CD4-positive, alpha-beta T cell (primary cell): Measurements from ENCODE around the gene PLEKHA5. TPM values are rescaled to one million over a fixed set of nuclear protein-coding genes. Genes with fewer than 3 reads are reported as not detected.

Experiments used
- ATAC-seq: fragments of 200-7000 bp; cut with Tn5 transposase; one replicate; pipeline ENCODE4 v1.10.0; 2022; ENCODE audit warnings: mild to moderate bottlenecking; ENCODE audit not compliant: poor library complexity
- CTCF ChIA-PET: fragments of 350-600 bp; sonication (Branson Sonifier 250); formaldehyde crosslinking; loops from one replicate; lab custom pipeline; 2021; ENCODE audit warnings: antibody characterized with exemption, inconsistent platforms; lab: Charles Lee
- POLR2A ChIA-PET: fragments of 350-600 bp; sonication (Branson Sonifier 250); formaldehyde crosslinking; loops from one replicate; lab custom pipeline; 2021; ENCODE audit warnings: antibody characterized with exemption, inconsistent platforms; lab: Charles Lee
- DNase-seq, 14 experiments: peaks; one replicate each; pipeline ENCODE4 v3.0.0-alpha.2; 2013 to 2020; ENCODE audit warnings: mixed read lengths in 2 of 14
- H3K27ac ChIP-seq, 2 donors: one replicate each; pipeline versions ENCODE4 v1.5.1 to v1.7.0; 2013; ENCODE audit warnings: low read length in 2 of 2, low read depth in 1 of 2, mild to moderate bottlenecking in 1 of 2
- H3K27me3 ChIP-seq, 2 experiments: 1 replicate in 1 of 2; 2 replicates in 1 of 2; pipeline versions ENCODE4 v1.6.1 to v1.7.0; 2013; ENCODE audit warnings: low read length in 2 of 2, control low read depth in 1 of 2, mild to moderate bottlenecking in 1 of 2, moderate library complexity in 1 of 2; ENCODE audit not compliant: insufficient read depth in 2 of 2, control insufficient read depth in 1 of 2
- H3K36me3 ChIP-seq: one replicate; pipeline ENCODE4 v1.6.1; 2013; ENCODE audit warnings: low read length, control low read depth; ENCODE audit not compliant: insufficient read depth
- H3K4me1 ChIP-seq: one replicate; pipeline ENCODE4 v1.6.1; 2013; ENCODE audit warnings: low read length, control low read depth; ENCODE audit not compliant: insufficient read depth
- H3K4me3 ChIP-seq: one replicate; pipeline ENCODE4 v1.5.1; 2013; ENCODE audit warnings: mild to moderate bottlenecking, low read length, moderate library complexity
- H3K9me3 ChIP-seq, 2 experiments: 1 replicate in 1 of 2; 2 replicates in 1 of 2; pipeline versions ENCODE4 v1.6.1 to v1.7.0; 2013; ENCODE audit warnings: low read length in 2 of 2, mild to moderate bottlenecking in 2 of 2, control low read depth in 1 of 2, moderate library complexity in 1 of 2; ENCODE audit not compliant: control insufficient read depth in 1 of 2, insufficient read depth in 1 of 2
- H3K27ac Mint-ChIP-seq: one replicate; pipeline ENCODE4 v1.8.0; 2020; ENCODE audit warnings: mixed read lengths
- H3K27me3 Mint-ChIP-seq: one replicate; pipeline ENCODE4 v1.8.0; 2021; ENCODE audit warnings: mixed read lengths
- H3K36me3 Mint-ChIP-seq: one replicate; pipeline ENCODE4 v1.8.0; 2021; ENCODE audit warnings: low read depth, mixed read lengths
- H3K4me1 Mint-ChIP-seq: one replicate; pipeline ENCODE4 v1.8.0; 2021; ENCODE audit warnings: low read depth, mixed read lengths
- H3K4me3 Mint-ChIP-seq: one replicate; pipeline ENCODE4 v1.8.0; 2020; ENCODE audit warnings: mild to moderate bottlenecking, mixed read lengths
- H3K9me3 Mint-ChIP-seq: one replicate; pipeline ENCODE4 v1.8.0; 2020; ENCODE audit warnings: mixed read lengths
- intact Hi-C, 2 experiments: fragments of 100-400 bp; cut with DNase I in 1 of 2; cut with micrococcal nuclease in 1 of 2; formaldehyde crosslinking; loops; one replicate each; pipeline versions ENCODE4 v1.15.1 to v1.9.0; 2023 to 2025; cut with DNase I, micrococcal nuclease
- total RNA-seq, 174 experiments: library from RNA in 2 of 174; stranded (reverse) in 2 of 174; gene quantifications; one replicate each; pipeline ENCODE4 v1.2.3 and lab custom pipeline; 2021 to 2026
- TF ChIP-seq, protein P1 (sequence below): fragments of 200-600 bp; IDR thresholded peaks from one replicate; pipeline ENCODE4 v1.8.0; 2022; ENCODE audit warnings: antibody characterized with exemption, mild to moderate bottlenecking

The PLEKHA5 gene
- total RNA-seq, 2 experiments from 2014 or later = 4.5 to 5.4 TPM

GRCh38 chr12:19153396-19153795 lies 23.9 kb downstream of the PLEKHA5 start:
- Mint-ChIP-seq H3K4me3 (no peak overlapping the region), H3K36me3 (no peaks in the 10 kb centered on the region), H3K27ac (no peak overlapping the region), H3K9me3 (no peaks in the 10 kb centered on the region), H3K4me1 (no peaks in the 10 kb centered on the region), H3K27me3 (no peaks in the 10 kb centered on the region)
- CTCF ChIA-PET = no interaction called here
- H3K27me3 ChIP-seq = no peaks in the 10 kb centered on the region
- H3K4me1 ChIP-seq = no peaks in the 10 kb centered on the region
- H3K9me3 ChIP-seq = no peaks in the 10 kb centered on the region
- ATAC-seq = no peak
- no peak overlapping the region for H3K4me3 ChIP-seq
- TF ChIP-seq, protein P1, sequence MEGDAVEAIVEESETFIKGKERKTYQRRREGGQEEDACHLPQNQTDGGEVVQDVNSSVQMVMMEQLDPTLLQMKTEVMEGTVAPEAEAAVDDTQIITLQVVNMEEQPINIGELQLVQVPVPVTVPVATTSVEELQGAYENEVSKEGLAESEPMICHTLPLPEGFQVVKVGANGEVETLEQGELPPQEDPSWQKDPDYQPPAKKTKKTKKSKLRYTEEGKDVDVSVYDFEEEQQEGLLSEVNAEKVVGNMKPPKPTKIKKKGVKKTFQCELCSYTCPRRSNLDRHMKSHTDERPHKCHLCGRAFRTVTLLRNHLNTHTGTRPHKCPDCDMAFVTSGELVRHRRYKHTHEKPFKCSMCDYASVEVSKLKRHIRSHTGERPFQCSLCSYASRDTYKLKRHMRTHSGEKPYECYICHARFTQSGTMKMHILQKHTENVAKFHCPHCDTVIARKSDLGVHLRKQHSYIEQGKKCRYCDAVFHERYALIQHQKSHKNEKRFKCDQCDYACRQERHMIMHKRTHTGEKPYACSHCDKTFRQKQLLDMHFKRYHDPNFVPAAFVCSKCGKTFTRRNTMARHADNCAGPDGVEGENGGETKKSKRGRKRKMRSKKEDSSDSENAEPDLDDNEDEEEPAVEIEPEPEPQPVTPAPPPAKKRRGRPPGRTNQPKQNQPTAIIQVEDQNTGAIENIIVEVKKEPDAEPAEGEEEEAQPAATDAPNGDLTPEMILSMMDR = no peak
- POLR2A ChIA-PET = no interaction called here
- no peak for DNase-seq
- no peak overlapping the region for H3K27ac ChIP-seq
- no peaks in the 10 kb centered on the region for H3K36me3 ChIP-seq
- intact Hi-C loops = no loop called here

DNA sequence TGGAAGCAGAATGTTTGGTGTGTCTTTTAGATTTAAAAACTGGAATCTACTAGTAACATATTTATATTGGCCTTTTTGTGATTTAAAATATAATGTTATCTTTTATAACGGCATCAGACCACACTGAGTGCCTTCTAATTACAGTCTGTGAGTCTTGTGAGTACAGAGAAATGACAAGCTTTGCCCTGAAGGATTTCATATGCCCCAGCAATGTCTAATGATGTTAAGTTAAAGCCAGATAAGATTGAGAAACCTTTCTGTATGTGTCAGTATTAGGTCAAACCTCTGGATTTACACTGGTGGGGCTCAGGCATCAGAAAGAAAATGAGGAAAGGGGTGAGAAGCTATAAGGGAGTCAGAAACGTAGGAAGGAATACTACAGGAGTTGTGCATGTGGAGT lies 25.2 kb downstream of the PLEKHA5 start:
- H3K36me3 ChIP-seq = no peaks in the 10 kb centered on the region
- Mint-ChIP-seq H3K27ac (no peak overlapping the region), H3K36me3 (no peaks in the 10 kb centered on the region), H3K4me1 (no peaks in the 10 kb centered on the region), H3K4me3 (no peak overlapping the region), H3K9me3 (no peaks in the 10 kb centered on the region), H3K27me3 (no peaks in the 10 kb centered on the region)
- no peaks in the 10 kb centered on the region for H3K4me1 ChIP-seq
- no peaks in the 10 kb centered on the region for H3K27me3 ChIP-seq
- no peaks in the 10 kb centered on the region for H3K9me3 ChIP-seq
- H3K4me3 ChIP-seq = no peak overlapping the region
- ChIA-PET POLR2A (no interaction called here), CTCF (no interaction called here)
- intact Hi-C loops = no loop called here
- H3K27ac ChIP-seq = no peak overlapping the region
- DNase-seq (no peak), ATAC-seq (no peak)
- TF ChIP-seq, protein P1 = no peak

GRCh38 chr12:19155981-19156734 lies 26.6 kb downstream of the PLEKHA5 start:
- no peaks in the 10 kb centered on the region for H3K27me3 ChIP-seq
- no peaks in the 10 kb centered on the region for H3K36me3 ChIP-seq
- H3K27ac Mint-ChIP-seq = no peak overlapping the region
- no peak for ATAC-seq
- intact Hi-C loops = no loop called here
- TF ChIP-seq, protein P1 = no peak
- no peak for DNase-seq
- no peaks in the 10 kb centered on the region for H3K36me3 Mint-ChIP-seq
- no peaks in the 10 kb centered on the region for H3K27me3 Mint-ChIP-seq
- H3K9me3 ChIP-seq = no peaks in the 10 kb centered on the region
- ChIA-PET POLR2A (no interaction called here), CTCF (no interaction called here)
- H3K27ac ChIP-seq = no peak overlapping the region
- H3K9me3 Mint-ChIP-seq = no peaks in the 10 kb centered on the region
- no peak overlapping the region for H3K4me3 Mint-ChIP-seq
- no peak overlapping the region for H3K4me3 ChIP-seq
- H3K4me1 ChIP-seq = no peaks in the 10 kb centered on the region
- H3K4me1 Mint-ChIP-seq = no peaks in the 10 kb centered on the region
